GM19035 (cell line): ENCODE results near the gene PPP1R14C.
"Not testable (repeated sequence)": the region's sequence is repeated elsewhere in the genome, so short reads cannot be mapped to it uniquely, and the experiment has no call there.

Source experiments
- ATAC-seq: cut with Tn5 transposase; IDR thresholded peaks from one replicate; pipeline ENCODE4 v1.9.1; 2021; ENCODE audit not compliant: unreplicated experiment

Gene PPP1R14C

DNA sequence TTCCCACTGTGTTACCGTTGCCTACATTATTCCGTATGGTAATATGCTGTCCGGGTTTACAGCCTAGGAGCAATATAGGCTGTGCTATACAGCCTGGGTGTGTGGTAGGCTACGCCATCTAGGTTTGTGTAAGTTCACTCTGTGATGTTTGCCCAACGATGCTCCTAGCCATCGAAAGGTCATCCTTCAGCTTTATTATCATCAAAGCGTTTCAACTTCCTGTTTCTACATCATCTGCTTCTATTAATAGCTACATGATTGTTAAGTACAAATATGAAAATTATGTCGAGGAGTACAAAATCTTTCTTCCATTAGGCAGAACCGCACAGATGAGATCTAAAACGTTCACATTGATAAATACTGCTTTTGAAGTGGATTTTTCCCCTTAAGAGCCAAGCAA is 69.9 kb downstream of the PPP1R14C start:
- no peak for ATAC-seq

DNA sequence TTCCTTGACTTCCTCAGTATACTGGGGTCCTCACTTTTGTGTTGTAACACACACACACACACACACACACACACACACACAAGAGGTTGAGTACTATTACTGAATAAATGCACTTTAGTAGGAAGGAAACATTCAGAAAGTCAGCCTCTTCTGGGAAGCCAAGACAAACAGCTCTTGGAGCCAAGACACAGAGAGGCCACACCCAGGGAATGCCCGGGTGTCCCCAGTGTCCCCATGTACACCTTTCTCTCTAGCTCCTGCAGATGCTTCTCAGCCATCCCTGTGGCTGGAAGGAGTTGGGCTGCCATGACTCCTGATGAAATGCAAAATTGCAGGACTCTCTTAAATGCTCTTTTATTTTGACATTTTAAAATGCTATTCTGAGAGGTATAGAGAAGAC is 70.5 kb downstream of the PPP1R14C start:
- no peak for ATAC-seq

DNA sequence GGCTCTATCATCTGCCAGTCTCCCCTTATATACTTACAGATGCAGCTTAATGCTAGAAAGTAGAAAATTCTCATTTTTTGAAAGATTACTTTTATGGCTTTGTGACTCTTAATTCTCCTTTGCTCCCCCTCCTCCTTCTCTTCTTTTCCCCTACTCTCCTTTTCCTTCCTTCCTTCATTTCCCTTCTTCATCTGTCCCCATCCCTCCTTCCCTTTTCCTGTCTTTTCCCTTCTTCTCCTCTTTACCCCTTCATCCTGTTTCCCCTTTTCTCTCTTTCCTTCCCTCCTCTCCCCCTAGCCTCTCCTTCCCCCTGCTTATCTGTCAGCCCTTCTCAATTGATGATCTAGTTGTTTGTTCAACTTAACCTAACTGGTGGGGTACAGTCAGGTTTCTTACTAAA is 71.5 kb downstream of the PPP1R14C start:
- ATAC-seq: no peak

DNA sequence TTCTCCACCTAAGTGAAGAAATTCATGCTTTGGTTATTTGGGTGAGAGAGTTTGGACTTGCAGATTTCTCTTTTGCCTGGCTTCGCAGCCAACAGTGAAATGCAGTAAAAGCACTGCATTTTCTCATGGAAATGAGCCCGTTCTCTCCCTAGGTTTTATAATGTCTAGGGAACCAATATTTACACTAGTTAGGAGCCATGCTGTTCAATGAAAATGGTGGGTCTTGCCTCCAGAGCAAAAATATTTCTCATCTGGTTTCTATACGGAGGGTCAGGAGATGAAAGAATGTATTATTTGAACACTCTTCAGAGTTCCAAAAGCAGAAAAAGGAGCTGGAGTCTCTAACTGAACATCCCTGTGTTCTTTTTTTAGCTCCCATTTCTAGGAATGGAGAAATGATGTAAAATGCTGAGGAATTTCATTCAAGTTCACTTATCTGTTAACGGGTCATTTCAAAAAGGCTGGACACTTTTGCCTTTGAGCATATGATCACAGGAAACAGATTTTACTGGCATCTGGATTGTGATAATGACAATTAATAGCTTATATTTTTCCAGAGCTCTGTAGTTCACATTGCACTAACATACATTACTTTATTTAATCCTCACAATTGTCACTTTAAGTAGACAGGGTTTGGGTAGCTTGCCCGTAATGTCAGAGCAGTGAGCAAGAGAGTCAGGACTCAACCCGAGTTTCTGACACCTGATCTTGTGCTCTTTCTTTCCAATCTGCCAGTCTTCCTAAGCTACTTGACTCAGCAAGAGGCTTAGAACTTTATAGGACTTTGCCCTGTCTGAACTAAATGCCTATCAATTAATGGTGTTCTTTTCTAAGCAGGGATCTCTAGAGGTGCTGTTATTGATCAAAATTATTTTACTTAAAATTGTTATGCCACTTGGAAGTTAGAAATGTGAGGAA is 78.0 kb downstream of the PPP1R14C start:
- ATAC-seq: no peak

DNA sequence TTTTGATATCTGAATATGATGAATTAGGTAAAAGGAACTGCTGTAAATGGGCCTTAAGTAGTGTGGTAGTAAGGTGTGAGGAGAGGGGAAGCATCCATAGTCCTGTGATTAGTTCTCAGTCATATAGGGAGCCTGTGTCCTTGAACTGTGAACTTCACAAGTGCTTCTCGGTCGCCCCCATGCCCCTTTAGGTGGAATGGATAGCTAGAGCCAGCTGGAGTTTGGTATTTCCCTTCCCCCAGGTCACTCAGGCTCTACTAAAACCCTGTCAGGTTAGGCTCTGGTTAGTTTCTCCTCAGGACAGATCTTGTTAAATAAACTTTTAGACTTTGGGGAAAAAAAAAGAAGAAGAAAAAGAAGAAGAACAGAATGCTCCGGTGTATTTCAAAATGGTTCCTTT is 82.0 kb downstream of the PPP1R14C start:
- no peak for ATAC-seq

DNA sequence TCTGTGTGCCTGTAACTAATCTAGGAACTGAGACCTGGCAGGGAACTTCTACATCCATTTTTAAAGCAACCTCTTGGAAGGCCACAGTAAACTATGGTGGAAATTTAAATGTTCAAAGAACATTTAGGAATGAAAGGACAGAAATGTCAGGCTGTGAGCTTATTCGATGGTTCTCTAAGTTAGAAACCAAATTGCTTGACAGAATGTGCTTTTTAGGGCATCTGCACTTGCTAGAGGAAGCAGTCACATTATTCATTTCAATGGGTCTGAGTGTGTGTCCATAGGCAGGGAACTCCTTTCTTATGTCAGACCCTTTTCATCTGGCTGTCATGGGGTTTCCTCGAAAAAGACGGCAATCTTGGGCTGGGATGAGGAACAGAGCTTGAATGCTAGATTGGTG is 84.4 kb downstream of the PPP1R14C start:
- no peak for ATAC-seq

DNA sequence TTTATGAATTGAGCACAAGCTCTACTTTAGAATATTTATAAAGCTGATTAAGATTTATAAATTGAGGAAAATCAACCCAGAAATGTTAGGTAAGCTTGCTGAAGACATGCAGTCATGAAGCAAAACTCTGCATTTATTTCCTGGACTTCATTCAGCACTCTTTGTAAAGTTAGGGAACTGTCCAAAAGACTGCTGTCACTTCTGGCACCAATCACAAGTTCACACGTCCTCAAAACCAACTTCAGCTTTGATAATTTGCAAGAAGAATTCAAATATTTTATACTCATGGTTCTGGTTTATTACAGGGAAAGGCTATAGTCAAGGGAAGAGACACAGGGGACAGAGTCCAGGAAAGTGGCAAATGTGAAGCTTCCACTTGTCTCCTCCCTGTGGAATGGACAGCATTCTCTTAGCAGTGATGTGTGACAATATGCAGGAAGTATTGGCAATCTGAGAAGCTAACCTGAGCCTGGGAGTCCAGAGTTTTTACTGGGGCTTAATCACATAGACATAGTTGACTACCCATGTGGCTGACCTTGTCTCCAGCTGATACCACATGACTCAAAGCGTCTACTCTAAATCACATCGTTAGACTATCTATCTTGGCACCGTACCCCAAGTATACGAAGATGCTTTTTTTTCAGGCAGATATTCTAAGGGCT is 85.4 kb downstream of the PPP1R14C start:
- ATAC-seq: no peak

DNA sequence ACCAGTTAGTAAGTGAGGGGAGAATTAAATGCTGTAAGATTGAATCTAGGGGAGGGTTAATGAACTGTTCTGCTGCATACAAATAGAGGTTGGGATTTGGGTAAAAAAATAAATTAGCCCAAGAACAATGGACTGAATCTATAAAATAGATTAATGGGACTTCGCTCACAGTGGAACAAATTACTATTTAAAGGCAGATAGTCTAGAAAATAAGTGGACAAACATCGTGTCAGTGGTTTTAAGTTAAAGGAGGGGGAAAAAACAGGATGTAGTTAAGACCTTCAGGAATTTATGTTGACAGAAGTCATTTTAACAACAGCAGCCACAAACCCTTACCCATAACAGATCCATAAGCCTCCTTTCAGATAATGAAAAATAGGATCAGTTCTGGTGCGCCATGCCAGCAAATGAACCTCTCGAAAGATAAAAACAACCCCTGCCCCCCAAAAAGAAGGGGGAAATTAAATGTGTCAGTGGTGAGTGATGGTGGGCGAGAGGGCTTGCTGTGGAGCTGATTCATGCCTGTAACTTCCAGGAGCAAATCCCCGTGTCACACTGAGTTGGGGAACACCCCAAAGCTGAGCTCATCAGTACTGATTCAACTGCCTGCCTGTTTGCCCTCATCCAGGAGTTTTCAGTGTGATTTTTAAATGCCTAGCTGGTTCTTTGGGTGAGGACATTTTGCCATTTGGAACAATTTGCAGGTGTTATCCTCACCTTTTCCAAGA is 86.8 kb downstream of the PPP1R14C start:
- no peak for ATAC-seq

DNA sequence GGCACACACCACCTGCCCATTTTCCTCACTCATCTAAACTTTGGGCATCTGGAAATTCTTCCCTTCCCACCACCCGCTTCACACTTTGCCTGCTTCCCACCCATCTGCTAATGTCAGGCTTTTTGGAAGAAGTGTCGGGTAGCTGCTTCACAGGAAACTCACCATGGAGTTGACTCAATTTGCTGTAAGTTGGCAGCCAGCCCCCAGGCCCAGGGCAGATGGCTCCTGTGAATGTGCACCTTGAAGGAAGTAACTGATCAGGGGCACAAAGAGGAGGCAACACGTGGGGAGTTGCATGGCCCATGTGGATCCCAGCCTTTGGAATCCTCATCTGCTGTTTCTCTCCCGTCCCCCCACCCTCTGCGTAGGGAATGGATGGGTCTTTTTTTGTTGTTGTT is 87.3 kb downstream of the PPP1R14C start:
- ATAC-seq: no peak

DNA sequence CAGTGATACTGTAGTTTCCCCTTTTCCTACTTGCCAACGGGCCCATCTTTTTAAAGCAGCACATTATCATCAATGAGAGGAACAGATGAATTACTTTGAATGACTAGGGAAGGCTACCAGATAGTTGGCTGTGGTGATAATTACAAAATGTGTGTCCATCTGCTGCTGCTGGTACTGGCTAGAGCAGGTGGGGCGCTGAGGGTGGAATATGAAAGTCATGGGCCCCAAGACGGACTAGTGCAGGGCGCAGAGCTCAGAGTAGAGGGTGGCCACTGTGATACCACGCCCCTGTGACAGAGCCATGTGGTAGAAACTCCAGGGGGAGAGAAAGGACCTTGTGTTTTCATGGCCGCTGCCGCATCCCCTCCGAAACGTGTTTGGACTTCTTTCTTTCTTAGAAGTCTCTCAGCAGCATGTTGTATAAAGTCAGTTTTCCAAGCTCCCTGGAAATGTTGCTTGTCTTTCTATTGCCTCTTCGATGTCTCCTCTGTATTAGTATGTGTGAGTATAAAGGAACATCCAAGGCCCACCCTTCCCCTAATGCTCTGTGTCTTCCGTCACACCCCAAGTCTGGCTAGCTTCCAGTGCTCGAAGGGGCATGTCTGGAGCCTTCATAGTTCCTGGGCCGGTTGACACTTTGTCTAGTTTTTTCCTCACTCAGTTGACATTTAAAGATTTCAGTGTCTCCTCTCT is 88.1 kb downstream of the PPP1R14C start:
- ATAC-seq: no peak

DNA sequence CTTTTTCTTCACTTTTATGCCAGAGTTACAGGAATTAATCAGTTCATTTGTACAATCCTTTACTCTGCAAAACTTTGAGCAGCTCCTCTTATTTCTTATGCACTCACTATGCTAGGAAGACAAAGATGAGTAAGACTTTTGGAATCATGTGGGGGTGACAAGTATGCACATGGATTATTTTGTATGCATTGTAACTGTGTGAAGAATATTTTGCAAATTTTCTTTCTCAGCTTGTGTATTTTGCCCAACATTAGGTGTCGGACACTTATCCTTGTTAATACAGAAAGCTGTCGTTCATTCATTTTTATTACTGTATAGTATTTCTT is 88.6 kb downstream of the PPP1R14C start:
- ATAC-seq: no peak

DNA sequence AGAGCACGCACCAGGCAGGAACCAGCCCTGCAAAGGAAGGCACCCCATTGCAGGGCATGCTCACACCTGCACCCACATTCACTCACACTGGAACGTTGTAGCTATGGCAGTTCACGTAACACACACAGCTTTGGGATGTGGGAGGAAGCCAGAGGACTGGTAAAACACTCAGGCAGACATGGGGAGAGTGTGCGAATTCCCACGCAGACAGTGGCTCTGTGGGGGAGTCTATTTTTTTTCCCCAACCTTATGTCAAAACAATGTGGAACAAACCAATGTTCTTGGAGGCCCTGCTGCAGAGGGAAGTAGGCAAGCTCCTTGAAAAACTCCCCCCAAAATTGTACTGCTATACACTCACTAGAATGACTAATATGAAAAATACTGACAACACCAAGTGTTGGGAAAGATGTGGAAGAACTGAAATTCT is 91.0 kb downstream of the PPP1R14C start:
- no peak for ATAC-seq

DNA sequence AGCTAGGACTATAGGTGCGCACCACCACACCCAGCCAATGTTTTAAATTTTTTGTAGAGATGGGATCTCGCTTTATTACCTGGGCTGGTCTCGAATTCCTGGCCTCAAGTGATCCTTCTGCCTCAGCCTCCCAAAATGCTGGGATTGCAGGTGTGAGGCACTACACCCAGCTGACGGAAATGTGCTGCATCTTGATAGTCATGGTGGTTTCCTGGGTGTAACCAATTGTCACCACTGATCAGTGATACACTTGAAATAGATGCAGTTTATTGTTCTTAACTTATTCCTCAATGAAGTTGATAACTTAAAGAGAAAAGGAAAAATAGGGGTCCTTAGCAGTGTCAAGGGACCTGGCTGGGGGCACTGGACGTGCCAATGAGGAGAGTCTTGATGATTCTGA is 92.4 kb downstream of the PPP1R14C start:
- ATAC-seq: no peak

DNA sequence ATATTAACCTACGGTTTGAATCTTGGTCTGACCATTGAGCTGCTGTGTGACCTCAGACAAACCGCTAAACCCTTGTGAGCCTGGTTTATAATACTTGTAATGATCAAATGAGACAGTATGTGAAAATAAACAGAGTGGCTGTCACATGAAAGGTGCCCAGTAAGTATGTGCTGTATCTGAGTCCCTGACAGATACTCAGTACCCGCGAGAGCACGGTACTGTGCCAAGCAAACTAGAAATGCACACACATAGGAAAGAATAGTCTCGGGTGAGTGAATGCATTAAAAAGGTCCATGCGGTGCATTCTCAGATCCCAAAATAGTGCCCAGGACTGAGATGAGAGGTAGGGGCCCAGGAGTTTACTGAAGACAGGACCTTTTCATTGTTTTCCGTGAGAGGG is 93.3 kb downstream of the PPP1R14C start:
- ATAC-seq: no peak

DNA sequence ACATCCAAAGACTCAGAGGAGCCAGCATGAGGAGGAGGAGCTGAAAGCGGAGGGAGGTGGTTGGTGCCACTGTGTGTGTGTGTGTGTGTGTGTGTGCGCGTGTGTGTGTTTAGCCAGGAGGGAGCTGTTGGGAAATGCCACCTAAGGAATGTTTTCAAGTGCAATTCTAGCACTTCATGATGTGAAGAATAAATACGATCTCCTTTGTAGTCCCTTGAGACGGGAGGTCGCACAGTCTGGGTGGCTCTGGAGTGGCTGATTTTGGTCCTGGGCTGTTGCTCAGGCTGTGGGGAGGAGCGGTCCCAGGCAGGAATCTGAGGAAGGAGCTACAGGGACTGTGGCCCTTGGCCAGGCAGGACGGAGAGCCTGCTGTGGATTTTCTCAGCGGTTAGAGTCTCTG is 93.7 kb downstream of the PPP1R14C start:
- no peak for ATAC-seq

DNA sequence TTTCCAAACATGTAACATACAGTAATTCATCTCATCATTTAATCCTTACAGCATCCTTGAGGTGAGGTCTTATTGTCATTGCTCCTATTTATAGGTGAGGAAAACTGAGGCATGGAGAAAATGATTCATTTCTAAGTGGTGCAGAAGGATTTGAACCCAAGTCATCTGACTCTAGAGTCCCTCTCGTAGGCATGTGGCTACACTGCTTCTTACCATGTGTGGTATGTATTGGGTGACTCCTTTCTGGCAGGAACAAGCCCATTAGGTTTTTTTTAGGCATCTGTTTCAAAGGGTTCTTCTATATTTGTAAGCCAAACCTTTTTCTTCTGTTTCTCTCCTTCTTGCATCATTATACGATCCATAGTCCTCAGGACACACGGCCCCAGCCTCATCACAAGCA is 94.8 kb downstream of the PPP1R14C start:
- ATAC-seq: no peak

DNA sequence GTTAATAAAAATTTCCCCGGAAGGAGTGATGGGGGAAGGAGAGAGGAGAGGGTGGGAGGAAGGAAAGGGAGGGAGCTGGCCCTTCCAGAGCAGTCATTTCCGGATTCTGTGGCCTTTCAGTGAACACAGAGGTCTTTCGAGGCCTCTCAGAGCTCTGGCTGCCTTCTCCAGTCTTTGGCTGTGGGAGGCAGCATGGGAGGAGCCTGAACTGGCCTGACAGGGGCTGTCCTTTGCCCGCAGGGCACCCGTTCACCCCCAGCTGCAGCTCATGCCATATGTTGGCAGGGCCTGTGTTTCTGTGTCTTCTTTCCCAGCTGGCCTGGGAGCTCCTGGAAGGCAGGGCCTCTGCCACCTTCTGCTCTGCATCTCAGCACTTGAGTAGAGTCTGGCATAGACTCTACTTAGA is 95.5 kb downstream of the PPP1R14C start:
- no peak for ATAC-seq

DNA sequence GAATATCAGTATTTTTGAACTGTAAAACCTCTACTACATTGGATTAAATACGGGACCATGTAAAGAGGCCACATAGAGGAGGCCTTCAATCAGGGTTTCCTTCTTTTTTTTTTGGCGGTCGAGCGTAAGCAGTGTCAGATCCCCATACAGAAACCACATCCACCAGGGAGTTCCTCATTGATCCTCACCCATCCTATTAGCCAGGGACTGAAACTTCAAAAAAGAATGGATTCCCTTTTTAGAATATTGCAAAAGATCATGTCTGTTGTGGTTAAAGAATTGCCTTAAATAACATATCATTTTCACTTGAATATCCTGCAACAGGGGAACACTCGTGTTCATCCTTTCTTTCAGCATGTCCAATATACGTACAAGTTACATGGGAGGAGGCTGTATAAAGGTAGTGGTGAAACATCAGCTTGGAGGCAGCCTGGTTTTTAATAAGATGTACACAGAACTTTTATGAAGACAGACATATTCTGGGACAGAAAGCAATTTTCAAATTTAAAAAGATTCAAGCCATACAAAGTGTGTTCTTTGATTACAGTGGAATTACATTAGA is 96.1 kb downstream of the PPP1R14C start:
- ATAC-seq: no peak

DNA sequence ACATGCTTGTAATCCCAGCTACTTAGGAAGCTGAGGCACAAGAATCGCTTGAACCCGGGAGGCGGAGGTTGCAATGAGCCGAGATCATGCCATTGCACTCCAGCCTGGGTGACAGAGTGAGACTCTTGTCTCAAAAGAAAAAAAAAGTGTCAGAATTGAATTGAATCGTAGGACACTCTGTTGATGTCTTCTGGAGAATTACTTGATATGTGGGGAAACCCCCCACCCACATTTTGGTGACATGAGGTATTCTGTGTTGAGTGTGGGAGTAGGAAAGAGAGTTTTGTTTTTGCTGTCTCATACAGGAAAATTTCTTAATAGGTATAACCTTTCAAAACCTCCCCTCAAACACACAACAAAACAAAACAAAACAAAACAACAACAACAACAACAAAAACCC is 98.9 kb downstream of the PPP1R14C start:
- not testable (repeated sequence) for ATAC-seq

DNA sequence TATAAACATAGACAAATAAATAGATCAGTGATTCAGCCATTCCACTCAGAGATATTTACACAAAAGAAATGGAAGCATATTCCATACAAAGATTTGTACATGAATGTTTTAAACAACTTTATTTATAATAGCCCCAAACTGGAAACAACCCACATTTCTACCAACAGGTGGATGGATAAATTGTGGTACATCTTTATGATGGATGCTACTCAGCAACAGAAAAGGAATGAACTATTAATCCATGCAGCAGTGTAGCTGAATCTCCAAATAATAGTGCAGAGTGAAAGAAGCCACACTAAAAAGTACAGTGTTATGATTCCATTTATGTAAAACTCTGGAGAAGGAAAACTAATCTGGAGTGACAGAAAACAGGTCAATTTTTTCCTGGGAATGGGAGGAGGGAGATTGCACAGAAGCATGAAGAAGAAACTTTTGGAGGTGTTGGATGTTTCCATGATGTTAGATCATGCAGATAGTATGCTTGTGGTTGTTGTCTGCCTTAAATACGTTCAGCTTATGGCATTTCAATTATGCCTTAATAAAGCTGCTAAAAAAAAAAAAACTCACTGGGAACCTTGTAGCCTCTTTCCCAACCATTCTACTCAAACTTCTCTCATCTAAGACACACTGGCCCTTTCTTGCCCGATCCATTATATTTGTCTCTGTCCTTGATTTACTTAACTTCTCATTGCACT is 100.9 kb downstream of the PPP1R14C start:
- no peak for ATAC-seq
